ENCODE measurements around the gene PCDHA1. TPM values are rescaled to one million over a fixed set of nuclear protein-coding genes. Genes with fewer than 3 reads are reported as not detected.

Gene PCDHA1
- total and polyA plus RNA-seq, 9 of the 15 experiments (the other 6 are each of a cell fraction or from before 2014, with no cell fraction given): not detected

- Histone ChIP-seq H2AFZ (ENCODE audit: low read depth, low read length) (no peak overlapping the region), H3K79me2 (ENCODE audit: control insufficient read depth, insufficient read depth, low read length) (no peaks in the 10 kb centered on the region), H3K4me1 (replicated peaks in 1 of 2; ENCODE audit: control insufficient read depth in 2 of 2, insufficient read depth in 2 of 2, low read length in 2 of 2) (no peaks in the 10 kb centered on the region), H3K4me2 (ENCODE audit: insufficient read depth, low read length) (no peak overlapping the region), H3K9me1 (ENCODE audit: control insufficient read depth, insufficient read depth, low read length) (no peaks in the 10 kb centered on the region), H3K9me3 (replicated peaks; ENCODE audit: control insufficient read depth, insufficient read depth, low read depth, low read length) (no peaks in the 10 kb centered on the region), H3K4me3 (no peak overlapping the region), H3K27ac (ENCODE audit: extremely low read depth, low read depth, low read length) (no peak overlapping the region), H4K20me1 (replicated peaks; ENCODE audit: control insufficient read depth, insufficient read depth, low read length) (no peaks in the 10 kb centered on the region), H3K27me3 (ENCODE audit: control insufficient read depth in 2 of 2, insufficient read depth in 2 of 2, low read length in 2 of 2) (no peaks in the 10 kb centered on the region), H3K36me3 (ENCODE audit: control insufficient read depth, insufficient read depth, low read length) (no peaks in the 10 kb centered on the region), H3K9ac (ENCODE audit: insufficient read depth in 1 of 2, low read depth in 2 of 2, low read length in 2 of 2) (no peak overlapping the region)
- FAIRE-seq (no peak), DNase-seq (ENCODE audit: extremely low read depth in 1 of 4, low spot score in 3 of 4) (no peak), ATAC-seq (no peak)
- TF ChIP-seq TARDBP (IDR thresholded peaks at IDR 0.05) (no peak), GABPB1 (CRISPR knock-in tag; IDR thresholded peaks at IDR 0.05) (no peak), MCM5 (IDR thresholded peaks at IDR 0.05; ENCODE audit: low read depth) (no peak), ZC3H8 (IDR thresholded peaks at IDR 0.05) (no peak), GATAD2A (IDR thresholded peaks at IDR 0.05) (no peak), GATA2 (CRISPR knock-in tag; IDR thresholded peaks at IDR 0.05) (no peak), MCM3 (IDR thresholded peaks at IDR 0.05) (no peak), HDAC1 (IDR thresholded peaks at IDR 0.05) (no peak), ZNF764 (CRISPR knock-in tag; IDR thresholded peaks at IDR 0.05; ENCODE audit: low read depth) (no peak), MBD2 (IDR thresholded peaks at IDR 0.05; ENCODE audit: borderline replicate concordance, low read depth) (no peak), ZNF347 (CRISPR knock-in tag; IDR thresholded peaks at IDR 0.05; ENCODE audit: low read depth) (no peak), BHLHE40 (IDR thresholded peaks at IDR 0.05; ENCODE audit: low read length) (no peak)
- intact Hi-C loops (cut with micrococcal nuclease): no loop called here
- 0% methylated on average over 2 of the region's 2 CpGs for WGBS (ENCODE audit: insufficient coverage, low coverage, missing lambda C conversion rate)
- ChIA-PET POLR2A (no interaction called here), CTCF (ENCODE audit: low intra/inter-chr PET ratio) (no interaction called here)
- in situ Hi-C loops (cut with MboI): no loop called here
- no TSS peak for BruUV-seq (replicated peaks)
Measured at GRCh38 chr5:140953234-140953633, 167.3 kb downstream of the PCDHA1 start.

Measured in K562 (cell line).